Fibroblast of mammary gland (primary cell): ENCODE measurements around the gene POU2AF1.
"Not testable (repeated sequence)": the region's sequence is repeated elsewhere in the genome, so short reads cannot be mapped to it uniquely, and the experiment has no call there.

Experiments used
- DNase-seq: peaks from one replicate; pipeline ENCODE4 v3.0.0-alpha.2; 2010; ENCODE audit warnings: low read depth
- H3K4me3 ChIP-seq: 2 replicates; pipeline ENCODE4 v1.5.1; 2011; ENCODE audit warnings: low read depth, mild to moderate bottlenecking, low read length, moderate library complexity; ENCODE audit not compliant: control insufficient read depth
- TF ChIP-seq, protein P1 (sequence below): conservative IDR thresholded peaks from 2 replicates; pipeline ENCODE4 v1.5.1; 2011; ENCODE audit warnings: low read depth, low read length, inconsistent platforms; ENCODE audit not compliant: control insufficient read depth, insufficient read depth

Gene POU2AF1

GRCh38 chr11:111320728-111321568, 58.1 kb downstream of the POU2AF1 start:
- DNase-seq: no peak

DNA sequence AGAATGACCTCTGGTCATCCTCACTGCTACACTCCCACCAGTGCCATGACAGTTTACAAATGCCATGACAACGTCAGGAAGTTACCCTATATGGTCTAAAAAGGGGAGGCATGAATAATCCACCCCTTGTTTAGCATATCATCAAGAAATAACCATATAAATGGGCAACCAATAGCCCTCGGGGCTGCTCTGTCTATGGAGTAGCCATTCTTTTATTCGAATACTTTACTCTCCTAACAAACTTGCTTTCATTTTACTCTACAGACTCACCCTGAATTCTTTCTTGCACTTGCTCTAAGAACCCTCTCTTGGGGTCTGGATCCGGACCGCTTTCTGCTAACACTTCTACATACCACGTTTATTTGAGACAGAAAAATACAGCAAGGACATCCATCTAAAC, 58.9 kb downstream of the POU2AF1 start:
- not testable (repeated sequence) for DNase-seq, H3K4me3 ChIP-seq

More at GRCh38 chr11:111320728-111321568, 58.1 kb downstream of the POU2AF1 start:
- TF ChIP-seq, protein P1, sequence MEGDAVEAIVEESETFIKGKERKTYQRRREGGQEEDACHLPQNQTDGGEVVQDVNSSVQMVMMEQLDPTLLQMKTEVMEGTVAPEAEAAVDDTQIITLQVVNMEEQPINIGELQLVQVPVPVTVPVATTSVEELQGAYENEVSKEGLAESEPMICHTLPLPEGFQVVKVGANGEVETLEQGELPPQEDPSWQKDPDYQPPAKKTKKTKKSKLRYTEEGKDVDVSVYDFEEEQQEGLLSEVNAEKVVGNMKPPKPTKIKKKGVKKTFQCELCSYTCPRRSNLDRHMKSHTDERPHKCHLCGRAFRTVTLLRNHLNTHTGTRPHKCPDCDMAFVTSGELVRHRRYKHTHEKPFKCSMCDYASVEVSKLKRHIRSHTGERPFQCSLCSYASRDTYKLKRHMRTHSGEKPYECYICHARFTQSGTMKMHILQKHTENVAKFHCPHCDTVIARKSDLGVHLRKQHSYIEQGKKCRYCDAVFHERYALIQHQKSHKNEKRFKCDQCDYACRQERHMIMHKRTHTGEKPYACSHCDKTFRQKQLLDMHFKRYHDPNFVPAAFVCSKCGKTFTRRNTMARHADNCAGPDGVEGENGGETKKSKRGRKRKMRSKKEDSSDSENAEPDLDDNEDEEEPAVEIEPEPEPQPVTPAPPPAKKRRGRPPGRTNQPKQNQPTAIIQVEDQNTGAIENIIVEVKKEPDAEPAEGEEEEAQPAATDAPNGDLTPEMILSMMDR: no peak
- H3K4me3 ChIP-seq: no peak overlapping the region

GRCh38 chr11:111319296-111319695, 59.8 kb downstream of the POU2AF1 start:
- no peak overlapping the region for H3K4me3 ChIP-seq
- TF ChIP-seq, protein P1: no peak

DNA sequence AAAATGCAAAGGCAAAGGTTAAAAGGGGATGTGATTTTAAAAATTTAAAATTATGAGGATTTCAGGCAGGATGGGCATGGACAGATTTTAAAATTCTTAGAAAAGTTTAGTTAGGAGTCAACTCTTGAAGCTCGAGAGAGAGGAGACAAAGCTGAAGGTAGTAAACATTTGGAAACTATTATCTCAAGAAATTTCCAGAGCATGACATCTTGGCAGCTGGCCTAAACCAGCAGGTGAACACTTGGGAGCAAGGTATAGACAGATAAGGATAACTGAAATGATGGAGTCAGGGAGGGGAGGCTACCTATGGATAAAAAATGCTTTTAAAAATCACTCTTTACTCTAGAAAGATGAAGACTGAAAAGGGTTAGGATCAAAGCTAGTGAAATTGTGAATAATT, 67.0 kb downstream of the POU2AF1 start:
- H3K4me3 ChIP-seq: no peak overlapping the region
- TF ChIP-seq, protein P1: no peak
- no peak for DNase-seq

More at GRCh38 chr11:111319296-111319695, 59.8 kb downstream of the POU2AF1 start:
- no peak for DNase-seq

DNA sequence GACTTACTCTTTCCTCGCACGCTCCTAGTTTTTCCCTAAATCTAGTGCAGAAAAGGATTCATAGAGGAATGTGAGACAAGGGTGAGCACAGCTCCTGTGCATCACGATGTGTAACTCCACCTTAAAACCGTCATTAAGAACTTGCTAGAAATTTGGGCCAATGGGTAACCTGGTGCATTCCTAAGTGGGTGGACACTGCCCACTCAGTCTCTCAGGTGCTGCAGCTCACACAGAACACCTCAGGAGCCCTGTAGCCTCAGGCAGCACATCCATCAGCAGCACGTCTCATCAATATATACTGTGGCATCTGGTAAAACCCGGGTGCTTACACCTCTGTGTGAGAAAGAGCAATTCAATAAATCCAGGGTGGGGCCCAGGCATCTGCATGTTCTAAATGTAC, 68.4 kb downstream of the POU2AF1 start:
- TF ChIP-seq, protein P1: no peak
- no peak for DNase-seq
- no peak overlapping the region for H3K4me3 ChIP-seq

DNA sequence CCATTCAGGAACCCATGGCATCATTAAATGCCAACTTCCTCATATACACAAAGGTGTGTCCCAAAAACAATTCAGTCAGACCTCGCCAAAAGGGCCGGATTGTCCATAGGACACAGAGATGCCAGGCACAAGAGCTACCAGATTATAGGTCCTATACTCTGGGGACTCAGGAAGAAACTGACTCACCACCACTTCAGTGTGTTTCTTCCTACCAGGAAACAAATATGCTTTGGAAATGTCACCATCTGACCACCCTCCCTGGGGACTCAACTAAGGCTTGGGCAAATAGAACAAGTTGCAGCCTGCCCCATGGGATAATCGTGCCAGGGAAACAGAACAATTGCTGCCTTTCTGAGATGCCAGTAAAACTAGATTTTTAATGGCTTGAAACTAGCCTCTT, 69.0 kb downstream of the POU2AF1 start:
- DNase-seq: no peak
- TF ChIP-seq, protein P1: no peak
- H3K4me3 ChIP-seq: no peak overlapping the region

DNA sequence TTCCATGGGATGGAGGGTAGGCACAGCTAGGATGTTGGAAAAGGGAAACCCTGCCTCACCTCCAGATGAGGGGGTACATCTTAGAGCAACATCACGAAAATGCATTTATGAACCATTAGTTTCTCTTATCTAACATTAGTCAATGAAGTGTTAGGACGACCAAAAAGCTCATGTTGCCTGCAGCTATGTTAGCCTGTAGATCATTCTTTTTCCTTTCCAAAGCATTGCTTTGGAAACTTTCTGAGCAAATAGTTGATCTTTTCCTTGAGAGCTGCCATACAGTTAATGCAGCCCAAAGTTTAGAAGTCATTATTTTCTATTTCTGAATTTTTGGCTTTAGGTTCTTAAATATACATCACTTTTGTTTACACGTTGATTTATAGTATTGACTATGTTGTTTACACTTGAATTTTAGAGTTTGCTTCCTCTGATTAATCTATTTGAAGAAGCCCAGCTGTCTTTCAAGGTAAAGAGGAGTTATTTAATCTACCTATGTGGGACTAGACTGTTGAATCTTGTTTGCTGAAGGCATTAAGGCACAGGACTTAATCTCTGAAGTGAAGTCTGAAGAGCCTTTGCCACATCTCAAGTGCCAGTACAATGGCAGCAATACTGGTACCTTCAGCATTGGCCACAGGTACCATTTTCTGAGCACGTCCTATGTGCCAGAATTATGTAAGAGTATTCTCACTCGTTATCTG, 69.7 kb downstream of the POU2AF1 start:
- DNase-seq: no peak
- TF ChIP-seq, protein P1: no peak
- H3K4me3 ChIP-seq: no peak overlapping the region
